Fibroblast of the aortic adventitia (primary cell): Measurements from ENCODE around the gene CDC42BPB. TPM values are rescaled to one million over a fixed set of nuclear protein-coding genes. Genes with fewer than 3 reads are reported as not detected.

Experiments
- DNase-seq: peaks from one replicate; pipeline ENCODE4 v3.0.0-alpha.2; 2010; ENCODE audit warnings: low read depth
- H3K4me3 ChIP-seq: 2 replicates; pipeline ENCODE4 v1.5.1; 2011; ENCODE audit warnings: low read depth, mild to moderate bottlenecking, control low read depth, low read length, moderate library complexity
- CTCF ChIP-seq: IDR thresholded peaks from 2 replicates; pipeline ENCODE4 v1.5.1; 2011; ENCODE audit warnings: mild to moderate bottlenecking, low read length, control low read depth, inconsistent platforms; ENCODE audit not compliant: insufficient read depth
- total RNA-seq: library from RNA; depleted of rRNA; stranded (reverse); fragments of >200 nt; gene quantifications from 2 replicates; pipeline ENCODE4 v1.2.3, GENCODE V29; 2012; ENCODE audit warnings: low replicate concordance

CDC42BPB gene
- total RNA-seq, 1 donor = 78.4 TPM

DNA sequence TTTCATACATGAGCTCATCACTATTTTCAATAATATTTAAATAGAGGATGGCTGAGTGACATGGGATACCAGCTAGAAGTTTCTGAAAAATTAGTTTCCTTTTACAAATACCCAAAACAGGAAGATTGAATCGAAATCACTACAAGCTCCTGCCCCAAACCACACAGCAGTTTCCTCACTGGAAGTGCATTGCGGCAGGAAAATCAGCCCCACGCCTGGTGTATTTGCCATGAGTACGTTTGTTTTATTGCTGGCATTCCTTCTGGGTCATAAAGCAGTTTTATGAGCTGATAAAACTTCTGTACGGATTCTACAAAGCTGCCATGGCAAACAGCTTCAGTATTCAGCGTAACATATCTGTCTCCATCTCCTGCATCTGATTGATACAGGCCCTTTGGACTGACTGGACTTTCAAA, 23.7 kb downstream of the CDC42BPB start:
- DNase-seq = no peak
- no peak overlapping the region for H3K4me3 ChIP-seq
- TF ChIP-seq CTCF = no peak

GRCh38 chr14:103031956-103032355, 25.4 kb downstream of the CDC42BPB start:
- DNase-seq = no peak
- no peak for TF ChIP-seq CTCF
- no peak overlapping the region for H3K4me3 ChIP-seq

DNA sequence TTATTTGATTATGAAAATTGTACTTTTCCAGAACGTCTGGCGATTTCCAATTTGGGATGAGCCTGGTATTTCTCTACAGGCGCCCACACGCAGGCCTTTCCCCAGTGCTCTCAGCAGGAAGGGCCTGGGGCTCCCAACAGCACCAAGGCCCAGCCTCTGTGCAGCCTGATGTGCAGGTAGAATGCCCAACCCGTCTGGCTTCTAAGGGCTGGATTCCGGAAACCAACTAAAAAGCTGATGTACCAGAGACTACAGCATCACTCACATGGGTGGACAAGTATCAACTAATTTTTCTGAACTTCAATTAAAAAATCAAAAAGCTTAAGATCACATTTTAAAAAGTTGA, 25.8 kb downstream of the CDC42BPB start:
- no peak overlapping the region for H3K4me3 ChIP-seq
- no peak for TF ChIP-seq CTCF
- no peak for DNase-seq

- DNase-seq = no peak
- TF ChIP-seq CTCF = no peak
- no peak overlapping the region for H3K4me3 ChIP-seq
Observed at GRCh38 chr14:103030741-103031565, 26.4 kb downstream of the CDC42BPB start.

DNA sequence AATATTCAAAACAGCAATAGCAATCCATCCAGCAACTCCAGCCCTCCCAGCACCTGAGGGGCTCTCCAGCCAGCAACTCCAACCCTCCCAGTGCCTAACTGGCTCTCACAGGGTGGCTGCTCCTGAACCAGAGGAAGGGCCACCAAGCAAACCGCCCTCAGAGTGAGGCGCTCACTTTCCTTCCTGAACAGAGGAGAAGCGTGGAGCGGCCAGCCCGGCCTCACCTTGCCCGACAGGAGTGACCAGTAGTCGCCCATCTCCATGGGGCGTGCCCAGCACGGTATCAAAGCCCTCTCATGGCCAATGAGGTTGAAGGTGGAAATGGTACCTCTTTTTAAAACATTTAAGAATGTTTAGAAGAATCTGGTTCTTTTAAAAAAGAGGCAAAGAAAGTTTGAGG, 27.4 kb downstream of the CDC42BPB start:
- H3K4me3 ChIP-seq = no peak overlapping the region
- no peak for DNase-seq
- no peak for TF ChIP-seq CTCF

DNA sequence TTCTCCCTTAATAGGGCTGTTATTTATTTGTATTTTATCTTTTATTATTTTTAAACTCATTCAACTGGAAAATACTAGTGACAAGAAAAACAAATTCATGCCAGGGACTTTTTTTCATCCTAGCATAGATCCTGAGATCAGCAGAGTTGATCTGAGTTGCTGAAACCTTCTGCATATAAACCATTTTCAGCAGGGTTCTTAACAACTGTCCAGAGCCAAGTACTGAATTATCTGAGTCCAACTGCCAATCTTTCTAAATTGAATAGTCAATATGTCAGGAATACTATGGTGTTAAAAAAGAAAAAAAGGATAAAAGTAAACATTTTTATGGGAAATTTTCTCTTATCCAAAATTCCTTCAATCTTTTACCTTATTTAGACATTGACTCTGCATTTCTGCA, 28.6 kb downstream of the CDC42BPB start:
- no peak for DNase-seq
- no peak overlapping the region for H3K4me3 ChIP-seq
- TF ChIP-seq CTCF = no peak
